OCI-LY7 (cell line): ENCODE measurements around the gene TREML4. TPM values are rescaled to one million over a fixed set of nuclear protein-coding genes. Genes with fewer than 3 reads are reported as not detected.

ENCODE experiments used
- BruUV-seq: library from RNA; stranded (reverse); fragments of 400-500 nt; replicated peaks from 2 replicates; lab custom pipeline; 2021; lab: Mats Ljungman, UMichigan
- CTCF ChIA-PET: fragments of 300-600 bp; sonication (Branson Sonifier 250); formaldehyde crosslinking; loops from one replicate; lab custom pipeline; 2022; ENCODE audit warnings: antibody characterized with exemption; ENCODE audit not compliant: unreplicated experiment; lab: Charles Lee
- POLR2A ChIA-PET: fragments of 300-600 bp; sonication (Branson Sonifier 250); formaldehyde crosslinking; loops from one replicate; lab custom pipeline; 2022; ENCODE audit warnings: antibody characterized with exemption; lab: Charles Lee
- DNase-seq: peaks from one replicate; pipeline ENCODE4 v3.0.0-alpha.2; 2015; ENCODE audit warnings: low spot score
- H2AFZ ChIP-seq: fragments of 200-600 bp; sonication (generic), shearing (Covaris generic); 2 replicates; pipeline ENCODE4 v1.6.1; 2014; ENCODE audit warnings: mild to moderate bottlenecking, antibody characterized with exemption, low read length, moderate library complexity
- H3K27ac ChIP-seq: fragments of 200-600 bp; sonication (generic); 2 replicates; pipeline ENCODE4 v1.5.1; 2014; ENCODE audit warnings: mixed run types, low read depth, mild to moderate bottlenecking, moderate library complexity, low read length, inconsistent platforms; ENCODE audit not compliant: poor library complexity, severe bottlenecking
- H3K36me3 ChIP-seq: fragments of 200-600 bp; sonication (generic); 2 replicates; pipeline ENCODE4 v1.6.1; 2014; ENCODE audit warnings: mild to moderate bottlenecking, antibody characterized with exemption, low read length, moderate library complexity, mixed read lengths; ENCODE audit not compliant: insufficient read depth
- H3K4me1 ChIP-seq: fragments of 200-600 bp; sonication (generic); 2 replicates; pipeline ENCODE4 v1.5.1; 2014; ENCODE audit warnings: mild to moderate bottlenecking, low read length; ENCODE audit not compliant: insufficient read depth, poor library complexity, severe bottlenecking
- H3K4me2 ChIP-seq: fragments of 200-600 bp; sonication (generic); 2 replicates; pipeline ENCODE4 v1.6.1; 2014; ENCODE audit warnings: mild to moderate bottlenecking, low read length
- H3K4me3 ChIP-seq: fragments of 200-600 bp; sonication (generic); 2 replicates; pipeline ENCODE4 v1.5.1; 2014; ENCODE audit warnings: mild to moderate bottlenecking, low read depth, low read length; ENCODE audit not compliant: poor library complexity, severe bottlenecking
- H3K79me2 ChIP-seq: fragments of 200-600 bp; sonication (generic); 2 replicates; pipeline ENCODE4 v1.6.1; 2016; ENCODE audit warnings: low read depth, mild to moderate bottlenecking, low read length, moderate library complexity, mixed read lengths; ENCODE audit not compliant: insufficient read depth
- H3K9me2 ChIP-seq: fragments of 200-600 bp; sonication (generic); 2 replicates; pipeline ENCODE4 v1.6.1; 2016; ENCODE audit warnings: mild to moderate bottlenecking, low read length, mixed read lengths; ENCODE audit not compliant: insufficient read depth
- H3K9me3 ChIP-seq: fragments of 200-600 bp; sonication (generic); 2 replicates; pipeline ENCODE4 v1.6.1; 2014; ENCODE audit warnings: mild to moderate bottlenecking, mixed run types, low read length, mixed read lengths
- H4K20me1 ChIP-seq: fragments of 200-600 bp; sonication (generic); 2 replicates; pipeline ENCODE4 v1.6.1; 2014; ENCODE audit warnings: mild to moderate bottlenecking, antibody characterized with exemption, low read length, moderate library complexity, mixed read lengths; ENCODE audit not compliant: insufficient read depth
- EZH2phosphoT487 ChIP-seq: fragments of 200-600 bp; sonication (generic); IDR thresholded peaks from 2 replicates; pipeline ENCODE4 v1.6.1; 2018; ENCODE audit warnings: low read depth, borderline replicate concordance, mild to moderate bottlenecking, mixed run types, antibody characterized with exemption, low read length, moderate library complexity, mixed read lengths
- intact Hi-C: fragments of 100-400 bp; cut with micrococcal nuclease; formaldehyde crosslinking; loops from one replicate; pipeline ENCODE4 v1.10.0; 2022; ENCODE audit not compliant: unreplicated experiment
- total RNA-seq, 2 experiments: library from RNA; depleted of rRNA in 1 of 2; stranded (reverse); fragments of >200 nt in 1 of 2; shearing (Covaris generic) in 1 of 2; gene quantifications; 2 replicates each; pipeline ENCODE4 v1.2.3, GENCODE V29; 2014 to 2022
- TF ChIP-seq, protein P1 (sequence below): fragments of 200-600 bp; sonication (generic); conservative IDR thresholded peaks from 2 replicates; pipeline ENCODE4 v1.5.1; 2014; ENCODE audit warnings: mild to moderate bottlenecking, antibody characterized with exemption, low read length, moderate library complexity, mixed read lengths

Gene TREML4
- total RNA-seq, 2 experiments from 2014 or later: not detected

DNA sequence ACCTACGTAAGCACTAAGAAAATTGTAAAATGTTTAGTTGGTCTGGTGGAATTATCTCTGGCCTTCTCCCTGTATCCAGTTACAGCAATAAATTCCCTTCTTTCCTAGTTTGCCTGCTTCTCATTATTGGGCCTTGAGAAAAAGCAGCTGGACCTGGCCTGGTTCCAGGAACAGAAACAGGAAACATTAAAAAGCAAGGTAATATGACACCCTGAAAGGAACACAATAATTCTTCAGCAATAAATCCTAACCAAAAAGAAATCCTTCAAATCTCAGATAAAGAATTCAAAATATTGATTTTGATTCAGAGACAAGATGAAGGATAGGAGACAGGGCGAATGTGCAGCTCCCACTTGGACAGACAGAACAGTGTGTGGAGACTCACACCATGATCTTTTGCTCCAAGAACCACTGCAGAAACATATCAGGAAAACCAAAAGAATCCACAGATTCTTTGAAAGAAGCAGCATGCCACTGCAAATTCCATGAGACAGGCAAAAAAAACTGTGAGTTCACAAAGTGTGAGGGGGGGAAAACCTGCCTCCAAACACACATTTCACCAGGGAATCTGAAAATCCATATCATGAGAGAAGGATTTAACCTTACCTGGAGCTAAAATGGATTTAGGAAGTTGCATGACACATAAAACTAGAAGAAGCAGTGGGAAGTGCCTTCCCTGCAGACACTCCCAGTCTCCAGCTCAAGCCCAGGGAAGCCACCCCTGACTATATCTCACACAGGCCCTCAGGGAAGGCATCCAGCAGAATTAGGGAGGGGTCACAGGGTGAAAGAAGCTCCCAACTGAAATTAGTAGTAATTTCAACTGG is 29.4 kb downstream of the TREML4 start:
- no peak overlapping the region for H3K4me2 ChIP-seq
- POLR2A ChIA-PET: no interaction called here
- H3K9me3 ChIP-seq: peaks cover 19% of the 10 kb centered on the region
- H3K79me2 ChIP-seq: no peaks in the 10 kb centered on the region
- no peak overlapping the region for H3K4me3 ChIP-seq
- H3K27ac ChIP-seq: no peak overlapping the region
- no TSS peak for BruUV-seq
- H4K20me1 ChIP-seq: no peaks in the 10 kb centered on the region
- intact Hi-C loops: no loop called here
- CTCF ChIA-PET: no interaction called here
- peaks cover 4% of the 10 kb centered on the region; the same call in 1 of the 2 replicates for H3K9me2 ChIP-seq
- H2AFZ ChIP-seq: no peak overlapping the region
- TF ChIP-seq, protein P1, sequence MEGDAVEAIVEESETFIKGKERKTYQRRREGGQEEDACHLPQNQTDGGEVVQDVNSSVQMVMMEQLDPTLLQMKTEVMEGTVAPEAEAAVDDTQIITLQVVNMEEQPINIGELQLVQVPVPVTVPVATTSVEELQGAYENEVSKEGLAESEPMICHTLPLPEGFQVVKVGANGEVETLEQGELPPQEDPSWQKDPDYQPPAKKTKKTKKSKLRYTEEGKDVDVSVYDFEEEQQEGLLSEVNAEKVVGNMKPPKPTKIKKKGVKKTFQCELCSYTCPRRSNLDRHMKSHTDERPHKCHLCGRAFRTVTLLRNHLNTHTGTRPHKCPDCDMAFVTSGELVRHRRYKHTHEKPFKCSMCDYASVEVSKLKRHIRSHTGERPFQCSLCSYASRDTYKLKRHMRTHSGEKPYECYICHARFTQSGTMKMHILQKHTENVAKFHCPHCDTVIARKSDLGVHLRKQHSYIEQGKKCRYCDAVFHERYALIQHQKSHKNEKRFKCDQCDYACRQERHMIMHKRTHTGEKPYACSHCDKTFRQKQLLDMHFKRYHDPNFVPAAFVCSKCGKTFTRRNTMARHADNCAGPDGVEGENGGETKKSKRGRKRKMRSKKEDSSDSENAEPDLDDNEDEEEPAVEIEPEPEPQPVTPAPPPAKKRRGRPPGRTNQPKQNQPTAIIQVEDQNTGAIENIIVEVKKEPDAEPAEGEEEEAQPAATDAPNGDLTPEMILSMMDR: no peak
- no peak for TF ChIP-seq EZH2phosphoT487
- H3K36me3 ChIP-seq: no peaks in the 10 kb centered on the region
- H3K4me1 ChIP-seq: no peaks in the 10 kb centered on the region
- no peak for DNase-seq

DNA sequence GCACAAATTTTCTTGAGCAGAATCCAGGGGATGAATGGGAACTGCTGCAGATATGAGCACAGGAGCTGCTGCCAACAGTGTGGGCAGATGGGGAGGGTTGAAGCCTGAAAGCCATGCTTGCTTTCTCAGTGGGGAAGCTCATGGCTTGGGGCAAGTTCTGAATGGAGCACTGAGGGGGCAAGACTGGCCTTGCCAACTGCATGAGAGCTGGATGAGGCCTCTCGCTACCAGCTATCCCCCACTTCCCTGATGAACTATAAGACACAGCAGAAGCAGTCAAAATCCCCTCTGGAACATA is 30.0 kb downstream of the TREML4 start:
- Histone ChIP-seq H3K4me1 (no peaks in the 10 kb centered on the region), H3K27ac (no peak overlapping the region), H4K20me1 (no peaks in the 10 kb centered on the region), H3K4me2 (no peak overlapping the region), H3K4me3 (no peak overlapping the region), H3K9me3 (peaks cover 20% of the 10 kb centered on the region), H2AFZ (no peak overlapping the region), H3K9me2 (peaks cover 4% of the 10 kb centered on the region; the same call in 1 of the 2 replicates), H3K36me3 (no peaks in the 10 kb centered on the region), H3K79me2 (no peaks in the 10 kb centered on the region)
- intact Hi-C loops: no loop called here
- CTCF ChIA-PET: no interaction called here
- no TSS peak for BruUV-seq
- POLR2A ChIA-PET: no interaction called here
- TF ChIP-seq, protein P1: no peak
- no peak for TF ChIP-seq EZH2phosphoT487
- no peak for DNase-seq

DNA sequence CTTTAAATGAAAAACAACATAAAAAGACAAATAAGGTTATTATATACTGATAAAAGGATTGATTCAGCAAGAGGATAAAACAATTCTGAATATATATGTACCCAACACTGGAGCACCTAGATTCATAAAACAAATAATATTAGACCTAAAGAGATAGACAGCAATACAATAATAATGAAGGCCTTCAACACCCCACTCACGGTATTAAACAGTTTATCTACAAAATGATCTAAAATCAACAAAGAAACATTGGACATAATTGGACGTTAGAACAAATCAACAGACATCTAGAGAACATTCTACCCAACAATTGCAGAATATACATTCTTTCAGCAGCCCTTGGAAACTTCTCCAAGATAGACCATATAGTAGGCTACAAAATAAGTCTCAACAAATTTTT is 34.3 kb downstream of the TREML4 start:
- no peak for DNase-seq
- Histone ChIP-seq H3K27ac (no peak overlapping the region), H3K79me2 (no peaks in the 10 kb centered on the region), H3K36me3 (no peaks in the 10 kb centered on the region), H3K4me3 (no peak overlapping the region), H3K9me2 (no peaks in the 10 kb centered on the region), H4K20me1 (no peaks in the 10 kb centered on the region), H3K4me1 (no peaks in the 10 kb centered on the region), H2AFZ (no peak overlapping the region), H3K4me2 (no peak overlapping the region), H3K9me3 (peaks cover 27% of the 10 kb centered on the region)
- no TSS peak for BruUV-seq
- CTCF ChIA-PET: no interaction called here
- POLR2A ChIA-PET: interaction anchor here (1.7 kb wide), 1 partner anchor 15 kb away, joined by 3 read pairs; no protein-coding TSS in a partner anchor
- intact Hi-C loops: no loop called here
- TF ChIP-seq EZH2phosphoT487: no peak
- TF ChIP-seq, protein P1: no peak
